T-helper 2 cell treated with Interferon-gamma antibody and Interleukin-4, amounts not matched to agents 5 μg/mL and 100 μg/mL, for 36 hours (primary cell): Measurements from ENCODE around the gene NDEL1.
A peak's percentile ranks its signal among the peaks of the same experiment; 100 is the strongest.
"Not testable (repeated sequence)": the region's sequence is repeated elsewhere in the genome, so short reads cannot be mapped to it uniquely, and the experiment has no call there.

Experiments used
- DNase-seq: peaks from one replicate; pipeline ENCODE4 v3.0.0; 2021; ENCODE audit warnings: low spot score
- H3K27ac Mint-ChIP-seq: one replicate; pipeline ENCODE4 v1.8.0; 2021; ENCODE audit warnings: mild to moderate bottlenecking, mixed read lengths
- H3K27me3 Mint-ChIP-seq: one replicate; pipeline ENCODE4 v1.8.0; 2021; ENCODE audit warnings: low read depth, mixed read lengths
- H3K36me3 Mint-ChIP-seq: one replicate; pipeline ENCODE4 v1.8.0; 2021; ENCODE audit warnings: low read depth, mixed read lengths
- H3K4me1 Mint-ChIP-seq: one replicate; pipeline ENCODE4 v1.8.0; 2021; ENCODE audit warnings: low read depth, mixed read lengths
- H3K4me3 Mint-ChIP-seq: one replicate; pipeline ENCODE4 v1.8.0; 2022; ENCODE audit warnings: mild to moderate bottlenecking, moderate library complexity, mixed read lengths
- H3K9me3 Mint-ChIP-seq: one replicate; pipeline ENCODE4 v1.8.0; 2021; ENCODE audit warnings: mixed read lengths

Gene NDEL1, protein sequence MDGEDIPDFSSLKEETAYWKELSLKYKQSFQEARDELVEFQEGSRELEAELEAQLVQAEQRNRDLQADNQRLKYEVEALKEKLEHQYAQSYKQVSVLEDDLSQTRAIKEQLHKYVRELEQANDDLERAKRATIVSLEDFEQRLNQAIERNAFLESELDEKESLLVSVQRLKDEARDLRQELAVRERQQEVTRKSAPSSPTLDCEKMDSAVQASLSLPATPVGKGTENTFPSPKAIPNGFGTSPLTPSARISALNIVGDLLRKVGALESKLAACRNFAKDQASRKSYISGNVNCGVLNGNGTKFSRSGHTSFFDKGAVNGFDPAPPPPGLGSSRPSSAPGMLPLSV

DNA sequence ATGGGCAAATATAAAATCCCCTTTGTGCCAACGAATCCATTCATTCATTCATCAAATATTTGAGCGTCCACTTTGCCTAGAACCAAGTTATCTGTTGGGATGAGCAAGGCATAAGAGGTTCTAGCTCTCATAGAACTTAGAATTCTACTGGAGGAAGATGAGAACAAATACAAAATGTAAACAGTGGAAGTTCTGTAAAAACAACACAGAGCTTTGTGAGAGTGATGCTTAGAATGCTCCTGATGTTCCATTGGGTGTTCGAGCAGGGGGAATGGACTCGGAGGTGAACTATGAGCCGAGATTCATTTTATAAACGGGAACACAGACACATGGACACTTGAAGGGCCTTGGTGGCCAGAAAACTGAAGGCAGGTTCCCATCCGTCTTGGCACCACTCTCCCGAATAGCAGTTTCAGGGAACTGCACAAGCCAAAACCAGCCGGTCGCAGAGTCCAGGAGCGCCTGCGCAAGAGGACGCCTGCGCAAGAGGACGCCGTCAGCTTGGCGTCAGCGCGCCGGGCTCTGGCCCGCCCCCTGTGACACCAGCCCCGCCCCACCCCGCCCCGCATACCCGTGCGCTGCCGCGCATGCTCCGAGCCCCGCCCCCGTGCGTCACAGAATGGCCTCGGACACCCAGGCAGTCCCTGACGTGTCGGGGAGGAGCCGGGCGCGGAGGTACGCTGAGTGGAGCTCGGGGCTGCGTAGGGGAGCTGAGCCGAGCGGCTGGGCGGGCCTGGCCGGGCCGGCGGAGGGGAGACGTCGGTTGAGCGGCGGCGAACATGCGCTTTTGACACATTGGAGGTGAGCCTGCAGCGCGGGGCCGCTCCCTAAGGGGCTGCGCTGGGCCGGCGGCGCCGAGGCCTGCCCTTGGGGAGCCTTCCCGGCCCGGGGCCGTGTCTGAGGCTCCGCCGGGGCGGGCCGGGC lies at the start of gene NDEL1:
TSS of gene NDEL1 (plus strand) at position 640 of the 924 bp plus-strand sequence. CDS start 8,388 bp downstream, outside the sequence.
- H3K4me1 Mint-ChIP-seq = peaks cover 24% of the 10 kb centered on the region
- H3K27ac Mint-ChIP-seq = peak within 1 kb of the TSS; percentile 98
- peaks cover 19% of the 10 kb centered on the region for H3K36me3 Mint-ChIP-seq
- peak within 1 kb of the TSS; percentile 94 for H3K4me3 Mint-ChIP-seq
- H3K9me3 Mint-ChIP-seq = no peaks in the 10 kb centered on the region
- no peaks in the 10 kb centered on the region for H3K27me3 Mint-ChIP-seq
- DNase-seq = peak; percentile 99

DNA sequence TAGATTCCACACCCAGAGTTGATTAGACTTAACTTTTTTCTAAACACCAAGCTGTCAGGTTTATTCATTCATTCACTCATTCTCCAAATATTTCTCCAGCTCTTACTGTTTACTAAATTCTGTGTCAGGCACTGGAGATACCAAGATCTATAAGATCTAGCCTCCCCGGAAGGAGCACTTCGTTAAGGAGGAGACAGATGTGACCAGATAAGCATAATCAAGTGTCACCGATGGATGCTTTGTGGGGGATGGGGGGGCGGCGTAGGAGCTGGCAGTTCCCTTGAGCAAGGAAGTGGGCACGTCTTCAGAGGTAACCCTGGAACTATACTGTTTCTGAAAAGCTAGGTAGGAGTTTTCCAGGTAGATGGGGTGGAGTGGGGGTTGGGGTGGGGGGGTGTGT lies 48.8 kb upstream of the NDEL1 start:
- Mint-ChIP-seq H3K4me3 (peak overlapping the region; percentile 6), H3K27me3 (no peaks in the 10 kb centered on the region), H3K4me1 (peaks cover 20% of the 10 kb centered on the region), H3K9me3 (no peaks in the 10 kb centered on the region), H3K27ac (peak overlapping the region; percentile 6), H3K36me3 (peaks cover 13% of the 10 kb centered on the region)
- DNase-seq = no peak

DNA sequence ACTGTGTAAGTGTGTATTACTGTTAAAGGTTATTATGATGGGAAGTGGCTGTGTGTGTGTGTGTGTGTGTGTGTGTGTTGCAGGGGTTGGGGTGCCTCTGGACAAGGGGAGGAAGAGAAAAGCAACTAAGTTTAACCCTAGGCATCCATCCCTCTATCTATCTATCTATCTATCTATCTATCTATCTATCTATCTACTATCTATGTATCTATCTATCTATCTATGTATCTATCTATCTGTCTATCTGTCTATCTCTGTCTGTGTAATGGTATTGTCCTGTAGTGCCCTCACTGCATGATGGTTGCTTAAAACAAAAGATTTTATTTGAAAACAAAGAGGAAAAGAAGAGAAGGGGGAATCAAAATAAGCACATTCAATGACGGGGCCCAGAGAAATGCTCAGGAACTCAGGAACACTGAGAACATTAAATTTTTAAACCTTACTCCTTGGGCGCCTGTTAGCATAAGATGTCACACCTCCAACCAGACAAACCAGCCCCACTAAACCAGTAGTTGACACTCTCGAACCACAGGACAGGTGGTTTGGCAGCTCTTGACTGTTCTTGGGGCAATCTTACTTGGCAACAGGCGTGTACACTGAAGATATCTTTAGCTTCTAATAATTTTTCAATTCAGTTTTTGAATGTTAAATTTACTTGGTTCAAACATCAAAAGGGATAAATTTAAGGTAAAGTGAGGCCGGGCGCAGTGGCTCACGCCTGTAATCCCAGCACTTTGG lies 47.6 kb upstream of the NDEL1 start:
- H3K36me3 Mint-ChIP-seq = peaks cover under 1% of the 10 kb centered on the region
- H3K4me3 Mint-ChIP-seq = no peak overlapping the region
- no peaks in the 10 kb centered on the region for H3K9me3 Mint-ChIP-seq
- H3K4me1 Mint-ChIP-seq = peaks cover 16% of the 10 kb centered on the region
- H3K27ac Mint-ChIP-seq = no peak overlapping the region
- H3K27me3 Mint-ChIP-seq = no peaks in the 10 kb centered on the region
- no peak for DNase-seq

DNA sequence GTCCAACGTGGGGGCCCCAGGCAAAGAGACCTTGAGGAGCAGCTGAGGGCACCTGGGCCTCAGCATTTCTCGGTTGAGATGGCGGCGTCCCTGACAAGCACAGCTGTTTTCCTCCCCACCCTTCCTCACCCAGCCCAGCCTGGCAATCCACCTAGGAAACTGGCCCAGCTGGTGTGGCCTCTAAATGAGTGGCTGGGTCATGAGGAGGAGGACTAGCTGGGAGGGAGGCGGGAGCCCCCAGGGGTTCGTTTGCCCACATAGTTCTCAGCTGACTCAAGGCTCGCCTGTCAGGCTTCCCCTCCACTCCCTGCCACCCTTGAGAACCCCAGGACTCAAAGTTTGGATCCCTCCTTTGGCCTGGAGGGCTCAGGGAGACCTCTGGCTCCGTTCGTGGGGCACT lies 44.0 kb upstream of the NDEL1 start:
- H3K36me3 Mint-ChIP-seq = peaks cover 3% of the 10 kb centered on the region
- H3K4me3 Mint-ChIP-seq = no peak overlapping the region
- no peak overlapping the region for H3K27ac Mint-ChIP-seq
- H3K27me3 Mint-ChIP-seq = peaks cover 20% of the 10 kb centered on the region
- DNase-seq = no peak
- H3K4me1 Mint-ChIP-seq = peaks cover 16% of the 10 kb centered on the region
- no peaks in the 10 kb centered on the region for H3K9me3 Mint-ChIP-seq

DNA sequence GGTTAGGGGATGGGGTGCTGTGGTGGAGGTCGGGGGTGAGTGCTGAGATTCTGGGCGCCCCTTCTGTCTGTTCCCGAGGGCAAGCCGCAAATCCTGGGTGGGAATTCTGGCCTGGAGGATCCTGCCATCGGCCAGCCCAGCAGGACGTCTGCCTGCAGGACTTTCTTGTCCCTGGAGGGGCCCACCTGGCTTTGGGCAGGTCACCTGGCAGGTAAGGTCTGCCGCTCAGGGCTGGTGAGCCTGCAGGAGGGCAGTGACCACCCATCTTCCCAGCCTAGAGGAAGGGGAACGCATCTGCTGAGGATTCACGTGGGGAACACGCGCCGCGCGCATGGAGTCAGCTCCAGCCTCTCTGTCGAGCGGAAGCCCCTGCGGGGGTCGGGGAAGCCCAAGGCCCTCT lies 43.4 kb upstream of the NDEL1 start:
- Mint-ChIP-seq H3K27ac (no peak overlapping the region), H3K4me3 (no peak overlapping the region), H3K9me3 (no peaks in the 10 kb centered on the region), H3K36me3 (peaks cover 3% of the 10 kb centered on the region), H3K27me3 (peaks cover 23% of the 10 kb centered on the region), H3K4me1 (peaks cover 16% of the 10 kb centered on the region)
- DNase-seq = no peak

DNA sequence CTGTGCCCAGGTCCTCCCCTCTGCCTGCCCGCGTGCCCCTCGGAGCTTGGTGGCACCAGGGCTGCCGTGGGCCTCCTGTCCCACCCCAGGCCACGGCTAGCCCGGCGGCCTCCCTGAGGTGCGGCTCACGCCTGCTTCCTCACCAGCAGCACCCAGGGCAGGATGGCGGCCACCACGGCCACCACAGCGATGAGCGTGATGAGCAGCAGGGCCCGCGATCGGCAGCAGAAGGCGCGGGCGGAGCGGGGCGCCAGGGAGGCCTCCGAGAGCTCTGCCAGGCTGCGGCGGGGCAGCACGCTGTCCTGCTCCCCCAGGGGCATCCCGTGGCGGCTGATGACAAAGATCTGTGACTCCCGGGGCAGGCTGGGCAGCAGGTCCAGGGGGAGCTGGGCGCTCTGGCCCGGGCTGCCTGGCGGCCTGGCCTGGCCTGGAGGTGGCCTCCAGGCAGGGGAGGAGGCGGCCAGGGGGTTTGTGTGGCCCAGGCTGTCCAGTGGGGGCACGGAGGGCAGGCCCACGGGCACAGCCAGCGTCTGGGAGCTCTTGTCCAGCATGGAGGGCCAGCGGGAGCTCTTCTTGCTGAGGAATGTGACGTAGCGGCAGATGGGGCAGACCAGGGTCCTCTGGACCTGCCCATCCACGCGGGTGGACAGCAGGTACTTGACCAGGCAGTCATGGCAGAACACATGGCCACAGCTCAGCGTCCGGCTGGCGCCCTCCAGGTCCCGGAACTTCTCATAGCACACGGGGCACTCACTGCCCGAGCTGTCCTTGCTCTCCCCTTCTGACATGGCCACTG lies 42.8 kb upstream of the NDEL1 start:
- peaks cover 3% of the 10 kb centered on the region for H3K36me3 Mint-ChIP-seq
- no peak overlapping the region for H3K4me3 Mint-ChIP-seq
- DNase-seq = no peak
- peaks cover 27% of the 10 kb centered on the region for H3K27me3 Mint-ChIP-seq
- H3K27ac Mint-ChIP-seq = no peak overlapping the region
- peaks cover 13% of the 10 kb centered on the region for H3K4me1 Mint-ChIP-seq
- no peaks in the 10 kb centered on the region for H3K9me3 Mint-ChIP-seq

DNA sequence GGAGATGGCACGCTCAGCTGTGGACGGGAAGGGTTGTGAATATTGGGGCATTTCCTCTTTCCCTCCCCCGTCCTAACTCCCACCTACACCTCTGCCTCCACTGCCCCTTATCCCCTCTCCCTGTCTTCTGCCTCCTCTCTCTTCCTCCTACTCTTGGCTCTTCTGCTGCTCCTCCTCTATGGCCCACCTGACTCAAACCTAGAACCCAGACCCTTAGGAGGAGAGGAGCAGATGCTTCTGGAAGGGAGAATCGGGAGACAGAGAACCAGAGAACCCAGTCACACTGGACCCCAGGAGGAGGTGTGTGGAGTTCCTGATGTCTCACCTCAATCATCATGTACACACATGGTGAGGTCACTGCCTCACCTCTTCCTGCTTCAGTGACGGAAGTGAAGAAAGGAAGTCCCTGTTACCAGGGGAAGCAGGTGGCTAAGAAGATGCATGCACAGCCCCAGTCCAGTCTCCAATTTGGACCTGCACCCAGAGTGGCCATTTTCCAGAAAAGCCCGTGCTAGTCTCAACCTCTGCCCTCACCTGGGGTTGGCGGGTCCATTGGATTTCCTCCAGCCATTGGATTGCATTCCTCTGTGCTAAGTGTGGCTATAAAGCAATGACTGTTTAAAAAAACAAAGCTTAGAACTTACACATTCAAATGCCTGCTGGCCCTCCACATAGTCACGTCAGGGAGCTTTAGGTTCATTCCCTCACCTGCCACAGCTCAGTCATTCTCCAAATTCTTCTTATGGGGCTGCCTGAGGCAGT lies 42.0 kb upstream of the NDEL1 start:
- Mint-ChIP-seq H3K4me1 (peaks cover 11% of the 10 kb centered on the region), H3K9me3 (no peaks in the 10 kb centered on the region), H3K27ac (peak overlapping the region; percentile 90), H3K4me3 (no peak overlapping the region), H3K36me3 (peaks cover 3% of the 10 kb centered on the region), H3K27me3 (peaks cover 34% of the 10 kb centered on the region)
- DNase-seq = no peak

DNA sequence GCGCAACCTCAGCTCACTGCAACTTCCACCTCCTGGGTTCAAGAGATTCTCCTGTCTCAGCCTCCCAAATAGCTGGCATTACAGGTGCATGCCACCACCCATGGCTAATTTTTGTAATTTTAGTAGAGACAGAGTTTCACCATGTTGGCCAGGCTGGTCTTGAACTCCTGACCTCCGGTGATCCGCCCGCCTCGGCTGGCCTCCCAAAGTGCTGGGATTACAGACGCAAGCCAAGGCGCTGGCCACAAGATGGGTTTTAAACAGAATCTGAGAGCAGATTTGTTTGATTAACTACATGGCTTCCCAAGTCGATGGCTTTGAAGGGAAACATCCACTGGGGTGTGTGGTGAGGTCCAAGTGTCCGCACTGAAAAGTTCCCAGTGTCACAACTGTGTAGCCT lies 41.2 kb upstream of the NDEL1 start:
- DNase-seq, H3K9me3 Mint-ChIP-seq, H3K27ac Mint-ChIP-seq, H3K4me3 Mint-ChIP-seq, H3K36me3 Mint-ChIP-seq: not testable (repeated sequence)
- Mint-ChIP-seq H3K27me3 (peaks cover 35% of the 10 kb centered on the region), H3K4me1 (peaks cover 11% of the 10 kb centered on the region)

DNA sequence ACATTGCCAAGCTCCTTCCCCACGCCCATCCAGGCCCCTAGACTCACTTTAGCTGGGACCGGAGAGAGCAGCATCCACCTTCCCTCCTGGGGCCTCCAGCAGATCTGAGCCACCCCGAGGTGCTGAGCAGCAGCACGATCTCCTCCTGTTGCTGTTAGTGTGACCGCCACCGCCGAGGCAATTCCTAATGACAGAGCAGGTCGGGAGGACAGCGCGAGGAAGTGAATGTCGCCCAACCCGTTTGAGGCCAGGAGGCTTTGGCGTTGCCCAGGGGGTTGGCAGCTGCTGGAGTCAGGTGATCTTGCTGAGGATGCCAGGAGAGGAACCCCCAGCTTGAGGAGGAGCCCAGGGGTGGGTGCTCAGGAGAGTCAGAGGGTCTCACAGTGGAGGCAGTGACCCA lies 38.0 kb upstream of the NDEL1 start, which contains the start of gene RNF222:
TSS of gene RNF222 (minus strand) at position 192 of the 400 bp plus-strand sequence. CDS start 4,366 bp downstream, outside the sequence.
- Mint-ChIP-seq H3K27ac (no peak within 1 kb of the TSS), H3K27me3 (peaks cover 39% of the 10 kb centered on the region)

DNA sequence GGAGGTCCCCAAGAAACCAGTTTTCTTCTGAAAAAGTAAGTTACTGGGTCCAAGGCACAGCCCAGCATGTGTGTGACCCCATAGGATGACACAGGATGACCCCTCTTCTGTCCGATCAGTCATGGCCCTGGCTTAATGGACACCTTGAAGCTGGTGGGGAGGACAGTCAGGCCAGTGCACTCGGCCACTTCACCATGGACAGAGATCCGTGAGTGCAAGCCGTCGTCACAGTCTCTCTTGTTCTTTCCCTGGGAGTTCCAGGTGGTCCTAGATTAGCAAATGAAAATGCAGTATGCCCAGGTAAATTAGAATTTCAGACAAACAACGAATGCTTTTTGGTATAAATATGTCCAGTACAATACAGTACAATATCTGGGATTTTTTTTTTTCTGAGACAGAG lies 36.7 kb upstream of the NDEL1 start:
- no peaks in the 10 kb centered on the region for H3K36me3 Mint-ChIP-seq
- H3K9me3 Mint-ChIP-seq = no peaks in the 10 kb centered on the region
- no peak overlapping the region for H3K27ac Mint-ChIP-seq
- no peak for DNase-seq
- H3K4me3 Mint-ChIP-seq = no peak overlapping the region
- H3K27me3 Mint-ChIP-seq = peaks cover 39% of the 10 kb centered on the region
- peaks cover 4% of the 10 kb centered on the region for H3K4me1 Mint-ChIP-seq

More for the DNA sequence above, 38.0 kb upstream of the NDEL1 start, which contains the start of gene RNF222:
- no peak for DNase-seq
- Mint-ChIP-seq H3K4me1 (peaks cover 11% of the 10 kb centered on the region), H3K36me3 (peaks cover 3% of the 10 kb centered on the region), H3K9me3 (no peaks in the 10 kb centered on the region), H3K4me3 (no peak within 1 kb of the TSS)

DNA sequence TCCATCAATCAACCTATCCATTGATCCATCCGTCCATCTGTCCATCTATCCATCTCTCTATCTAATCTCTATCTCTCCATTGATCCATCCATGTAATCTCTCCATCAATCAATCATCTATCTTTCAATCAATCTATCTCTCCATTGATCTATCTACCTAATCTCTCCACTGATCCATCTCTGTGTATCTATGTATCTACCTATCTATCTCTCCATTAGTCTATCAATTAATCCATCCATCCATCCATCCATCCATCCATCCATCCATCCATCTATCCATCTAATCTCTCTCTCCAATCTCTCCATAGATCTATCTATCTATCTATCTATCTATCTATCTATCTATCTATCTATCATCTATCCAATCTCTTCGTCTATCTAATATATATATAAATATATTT lies 34.6 kb upstream of the NDEL1 start:
- Mint-ChIP-seq H3K27ac (no peak overlapping the region), H3K27me3 (peaks cover 23% of the 10 kb centered on the region), H3K9me3 (no peaks in the 10 kb centered on the region), H3K4me1 (no peaks in the 10 kb centered on the region), H3K4me3 (no peak overlapping the region), H3K36me3 (no peaks in the 10 kb centered on the region)
- DNase-seq = no peak

DNA sequence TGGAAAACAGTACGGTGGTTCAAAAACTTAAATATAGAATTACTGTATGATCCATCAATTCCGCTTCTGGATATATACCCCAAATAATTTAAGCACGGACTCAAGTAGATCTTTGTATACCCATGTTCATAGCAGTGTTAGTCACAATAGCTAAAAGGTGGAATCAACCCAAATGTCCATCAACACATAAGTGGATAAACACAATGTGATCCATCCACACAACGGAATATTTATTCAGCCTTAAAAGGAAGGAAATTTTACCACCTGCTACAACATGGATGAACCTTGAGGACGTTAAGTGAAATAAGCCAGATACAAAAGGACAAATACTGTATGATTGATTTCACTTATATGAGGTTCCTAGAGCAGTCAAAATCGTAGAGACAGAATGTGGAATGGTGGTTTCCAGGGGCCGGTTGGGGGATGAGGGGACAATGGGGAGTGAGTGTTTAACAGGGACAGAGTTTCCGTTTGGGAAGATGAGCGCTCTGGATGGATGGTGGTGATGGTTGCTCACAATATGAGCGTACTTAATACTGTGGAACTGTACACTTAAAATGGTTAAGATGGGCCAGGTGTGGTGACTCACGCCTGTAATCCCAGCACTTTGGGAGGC lies 32.7 kb upstream of the NDEL1 start:
- H3K27me3 Mint-ChIP-seq = peaks cover 11% of the 10 kb centered on the region
- no peaks in the 10 kb centered on the region for H3K9me3 Mint-ChIP-seq
- H3K36me3 Mint-ChIP-seq = no peaks in the 10 kb centered on the region
- H3K4me3 Mint-ChIP-seq = no peak overlapping the region
- DNase-seq = no peak
- H3K4me1 Mint-ChIP-seq = no peaks in the 10 kb centered on the region
- H3K27ac Mint-ChIP-seq = no peak overlapping the region
